Measurements from ENCODE around the gene REX1BD. TPM values are rescaled to one million over a fixed set of nuclear protein-coding genes. Genes with fewer than 3 reads are reported as not detected.

Gene REX1BD
- total RNA-seq, 2 donors from 2014 or later, result 146 to 214 TPM

DNA sequence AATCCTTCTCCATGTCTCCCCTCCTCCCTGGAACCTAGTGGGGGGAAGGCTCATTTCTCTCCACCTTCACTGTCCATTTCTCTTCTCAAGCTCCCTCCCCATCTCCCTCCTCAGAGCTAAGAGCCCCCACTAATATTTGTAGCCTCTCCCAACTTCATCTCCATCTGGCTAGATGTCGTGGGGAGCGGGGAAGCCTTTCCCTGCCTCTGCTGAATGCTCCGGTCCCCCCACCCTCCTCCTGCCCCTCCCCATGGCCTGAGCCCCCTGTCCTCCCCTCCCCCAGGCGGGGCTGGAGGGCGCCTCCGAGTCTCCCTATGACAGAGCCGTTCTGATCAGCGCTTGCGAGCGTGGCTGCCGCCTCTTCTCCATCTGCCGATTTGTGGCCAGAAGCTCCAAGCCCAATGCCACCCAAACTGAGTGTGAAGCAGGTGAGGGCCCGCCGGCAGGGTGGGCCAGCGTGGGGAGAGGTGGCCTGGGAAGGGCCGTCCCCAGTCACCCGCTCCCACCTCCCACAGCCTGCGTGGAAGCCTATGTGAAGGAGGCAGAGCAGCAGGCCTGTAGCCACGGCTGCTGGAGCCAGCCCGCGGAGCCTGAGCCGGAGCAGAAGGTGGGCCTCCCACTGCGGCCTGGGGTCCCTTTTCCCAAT, 25.1 kb downstream of the REX1BD start:
- TF ChIP-seq POLR2A (IDR thresholded peaks at IDR 0.05), result no peak
- no peak for TF ChIP-seq CTCF (IDR thresholded peaks at IDR 0.05)
- H3K4me1 ChIP-seq, result peaks cover 28% of the 10 kb centered on the region
- WGBS, 2 donors, result 36 to 39% methylated on average over 16 to 20 of the region's 23 CpGs
- intact Hi-C loops (cut with DNase I), result no loop called here
- H3K27me3 ChIP-seq, result peaks cover 0 to 39% of the 10 kb centered on the region in 2 donors
- H3K4me3 ChIP-seq, result no peak overlapping the region
- H3K36me3 ChIP-seq (replicated peaks in 1 of 2; ENCODE audit: insufficient read depth in 1 of 2, low read depth in 2 of 2), result no peaks in the 10 kb centered on the region
- H3K9me3 ChIP-seq, result no peaks in the 10 kb centered on the region
- no peak overlapping the region for H3K27ac ChIP-seq
- ATAC-seq (no peak), DNase-seq (no peak)

GRCh38 chr19:18616023-18616422, 27.4 kb downstream of the REX1BD start:
- DNase-seq (no peak), ATAC-seq (no peak)
- TF ChIP-seq CTCF (IDR thresholded peaks at IDR 0.05) (no peak), POLR2A (IDR thresholded peaks at IDR 0.05) (no peak)
- Histone ChIP-seq H3K27ac (no peak overlapping the region), H3K27me3 (peaks cover 0 to 24% of the 10 kb centered on the region in 2 donors), H3K4me3 (no peak overlapping the region), H3K9me3 (no peaks in the 10 kb centered on the region), H3K36me3 (replicated peaks in 1 of 2; ENCODE audit: insufficient read depth in 1 of 2, low read depth in 2 of 2) (no peaks in the 10 kb centered on the region), H3K4me1 (peaks cover 21% of the 10 kb centered on the region)
- intact Hi-C loops (cut with DNase I), result no loop called here
- whole genome bisulfite sequencing, 2 donors, result 71 to 86% methylated on average over 3 of the region's 3 CpGs

DNA sequence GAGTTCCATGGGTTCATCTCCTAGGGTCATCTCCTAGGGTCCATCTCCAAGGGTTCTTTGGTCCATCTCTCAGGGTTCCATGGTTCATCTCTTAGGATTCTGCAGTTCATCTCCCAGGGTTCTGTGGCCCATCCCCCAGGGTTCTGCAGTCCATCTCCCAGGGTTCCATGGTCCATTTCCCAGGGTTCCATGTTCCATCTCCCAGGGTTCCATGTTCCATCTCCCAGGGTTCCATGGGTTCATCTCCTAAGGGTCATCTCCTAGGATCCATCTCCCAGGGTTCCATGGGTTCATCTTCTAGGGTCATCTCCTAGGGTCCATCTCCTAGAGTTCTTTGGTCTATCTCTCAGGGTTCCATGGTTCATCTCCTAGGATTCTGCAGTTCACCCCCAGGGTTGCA, 29.0 kb downstream of the REX1BD start:
- no peak for ATAC-seq
- Histone ChIP-seq H3K36me3 (replicated peaks in 1 of 2; ENCODE audit: insufficient read depth in 1 of 2, low read depth in 2 of 2) (no peaks in the 10 kb centered on the region), H3K27me3 (peaks cover 0 to 10% of the 10 kb centered on the region in 2 donors), H3K4me1 (peaks cover 7% of the 10 kb centered on the region), H3K27ac (no peak overlapping the region), H3K9me3 (no peaks in the 10 kb centered on the region), H3K4me3 (no peak overlapping the region)
- DNase-seq, result no peak
- TF ChIP-seq CTCF (IDR thresholded peaks at IDR 0.05), result no peak
- TF ChIP-seq POLR2A (IDR thresholded peaks at IDR 0.05), result no peak
- intact Hi-C loops (cut with DNase I), result no loop called here

GRCh38 chr19:18618236-18618635, 29.6 kb downstream of the REX1BD start:
- DNase-seq, result no peak
- Histone ChIP-seq H3K9me3 (no peaks in the 10 kb centered on the region), H3K4me3 (no peak overlapping the region), H3K4me1 (peaks cover under 1% of the 10 kb centered on the region), H3K27ac (no peak overlapping the region), H3K36me3 (replicated peaks in 1 of 2; ENCODE audit: insufficient read depth in 1 of 2, low read depth in 2 of 2) (no peaks in the 10 kb centered on the region), H3K27me3 (peaks cover 0 to 4% of the 10 kb centered on the region in 2 donors)
- intact Hi-C loops (cut with DNase I), result no loop called here
- TF ChIP-seq CTCF (IDR thresholded peaks at IDR 0.05) (no peak), POLR2A (IDR thresholded peaks at IDR 0.05) (no peak)
- no peak for ATAC-seq
- WGBS, 2 donors, result 92 to 100% methylated on average over 3 to 12 of the region's 13 CpGs

GRCh38 chr19:18620311-18620710, 31.7 kb downstream of the REX1BD start:
- Histone ChIP-seq H3K27me3 (no peaks in the 10 kb centered on the region), H3K9me3 (no peaks in the 10 kb centered on the region), H3K36me3 (replicated peaks in 1 of 2; ENCODE audit: insufficient read depth in 1 of 2, low read depth in 2 of 2) (no peaks in the 10 kb centered on the region), H3K27ac (no peak overlapping the region), H3K4me3 (no peak overlapping the region), H3K4me1 (no peaks in the 10 kb centered on the region)
- intact Hi-C loops (cut with DNase I), result no loop called here
- no peak for ATAC-seq
- 80 to 90% methylated on average over 9 to 10 of the region's 10 CpGs for WGBS, 2 donors
- TF ChIP-seq CTCF (IDR thresholded peaks at IDR 0.05), result no peak
- no peak for TF ChIP-seq POLR2A (IDR thresholded peaks at IDR 0.05)
- no peak for DNase-seq
